Stimulated activated CD4-positive, alpha-beta T cell treated with anti-CD3 and anti-CD28 coated beads, Interleukin-15, amount 100 ng/mL, for 24 hours (primary cell): ENCODE results near the gene TDRD7.

Source experiments
- DNase-seq: peaks from one replicate; pipeline ENCODE4 v3.0.0-alpha.2; 2020

Gene TDRD7

GRCh38 chr9:97510797-97511654 lies 99.1 kb downstream of the TDRD7 start:
- DNase-seq = no peak

- DNase-seq = no peak
These were observed 99.9 kb downstream of the TDRD7 start for GRCh38 chr9:97511655-97512427.

- no peak for DNase-seq
These were observed 101.2 kb downstream of the TDRD7 start for GRCh38 chr9:97512966-97513560.

- no peak for DNase-seq
These were observed 102.6 kb downstream of the TDRD7 start for GRCh38 chr9:97514531-97514930.

- DNase-seq = no peak
These were observed 103.8 kb downstream of the TDRD7 start for GRCh38 chr9:97515662-97516061.

- no peak for DNase-seq
These were observed 104.2 kb downstream of the TDRD7 start for GRCh38 chr9:97516111-97516510.

- no peak for DNase-seq
These were observed 105.6 kb downstream of the TDRD7 start for GRCh38 chr9:97517331-97518089.

- no peak for DNase-seq
These were observed 106.4 kb downstream of the TDRD7 start for GRCh38 chr9:97518166-97518908.

GRCh38 chr9:97518909-97519307 lies 107.0 kb downstream of the TDRD7 start:
- no peak for DNase-seq

- no peak for DNase-seq
These were observed 107.6 kb downstream of the TDRD7 start for GRCh38 chr9:97519441-97519970.

- DNase-seq = no peak
These were observed 109.9 kb downstream of the TDRD7 start for GRCh38 chr9:97521576-97522333.

GRCh38 chr9:97524424-97524823 lies 112.5 kb downstream of the TDRD7 start:
- DNase-seq = no peak

GRCh38 chr9:97525451-97525850 lies 113.6 kb downstream of the TDRD7 start:
- no peak for DNase-seq

GRCh38 chr9:97526895-97527575 lies 115.1 kb downstream of the TDRD7 start:
- DNase-seq = no peak

GRCh38 chr9:97527626-97528528 lies 116.0 kb downstream of the TDRD7 start:
- no peak for DNase-seq

- no peak for DNase-seq
These were observed 116.8 kb downstream of the TDRD7 start for GRCh38 chr9:97528529-97529230.

- peak; percentile 19 for DNase-seq
These were observed 117.6 kb downstream of the TDRD7 start for GRCh38 chr9:97529363-97530076.

- DNase-seq = no peak
These were observed 120.0 kb downstream of the TDRD7 start for GRCh38 chr9:97531888-97532376.
